GM23248 (cell line): ENCODE data around the gene SCYGR8.

Experiments used
- EZH2 ChIP-seq: fragments of 200-600 bp; sonication (generic); IDR thresholded peaks from 2 replicates; pipeline ENCODE4 v1.6.1; 2018; ENCODE audit warnings: antibody characterized with exemption, mild to moderate bottlenecking; ENCODE audit not compliant: insufficient read depth, poor library complexity, severe bottlenecking
- EZH2phosphoT487 ChIP-seq: fragments of 200-600 bp; sonication (generic); IDR thresholded peaks from 2 replicates; pipeline ENCODE4 v1.6.1; 2018; ENCODE audit warnings: antibody characterized with exemption, moderate library complexity, mild to moderate bottlenecking, low read depth; ENCODE audit not compliant: insufficient read depth

DNA sequence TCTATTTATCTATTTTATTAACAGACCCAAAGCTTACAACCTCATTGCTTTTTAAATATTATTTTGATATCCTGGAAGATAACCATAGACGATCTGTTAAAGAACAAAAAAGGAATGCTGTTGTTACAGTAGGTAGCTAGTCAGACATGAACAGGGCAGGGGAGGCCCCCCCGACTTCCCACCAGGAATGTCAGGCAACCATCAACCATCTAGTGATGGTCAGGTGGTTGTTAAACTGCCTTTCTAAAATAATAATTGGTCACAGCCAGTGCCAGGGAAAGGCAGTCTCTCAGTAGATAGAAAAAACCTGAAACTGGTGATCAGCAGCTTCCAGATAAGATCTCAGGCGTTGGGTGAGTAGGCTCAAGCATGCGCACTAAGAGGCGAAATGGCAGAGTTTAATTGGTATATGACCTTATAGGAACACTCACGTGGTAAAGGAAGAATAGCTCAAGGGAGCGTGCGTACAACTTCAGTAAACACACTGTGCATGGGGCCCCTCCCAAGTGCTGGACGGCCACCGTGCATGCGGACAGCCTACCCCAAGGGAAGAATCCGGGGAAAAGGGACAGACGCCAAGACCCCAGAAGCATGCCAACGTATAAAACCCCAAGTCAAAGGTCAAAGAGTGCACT lies 35.4 kb downstream of the SCYGR8 start:
- no peak for TF ChIP-seq EZH2
- no peak for TF ChIP-seq EZH2phosphoT487
